Activated effector memory CD4-positive, alpha-beta T cell treated with Interleukin-2 at 50 U/mL for 16 hours (primary cell): ENCODE data around the gene ELF2.
"Not testable (repeated sequence)": the region's sequence is repeated elsewhere in the genome, so short reads cannot be mapped to it uniquely, and the experiment has no call there.

Experiments
- DNase-seq: peaks from one replicate; pipeline ENCODE4 v3.0.0-alpha.2; 2020

Gene ELF2

DNA sequence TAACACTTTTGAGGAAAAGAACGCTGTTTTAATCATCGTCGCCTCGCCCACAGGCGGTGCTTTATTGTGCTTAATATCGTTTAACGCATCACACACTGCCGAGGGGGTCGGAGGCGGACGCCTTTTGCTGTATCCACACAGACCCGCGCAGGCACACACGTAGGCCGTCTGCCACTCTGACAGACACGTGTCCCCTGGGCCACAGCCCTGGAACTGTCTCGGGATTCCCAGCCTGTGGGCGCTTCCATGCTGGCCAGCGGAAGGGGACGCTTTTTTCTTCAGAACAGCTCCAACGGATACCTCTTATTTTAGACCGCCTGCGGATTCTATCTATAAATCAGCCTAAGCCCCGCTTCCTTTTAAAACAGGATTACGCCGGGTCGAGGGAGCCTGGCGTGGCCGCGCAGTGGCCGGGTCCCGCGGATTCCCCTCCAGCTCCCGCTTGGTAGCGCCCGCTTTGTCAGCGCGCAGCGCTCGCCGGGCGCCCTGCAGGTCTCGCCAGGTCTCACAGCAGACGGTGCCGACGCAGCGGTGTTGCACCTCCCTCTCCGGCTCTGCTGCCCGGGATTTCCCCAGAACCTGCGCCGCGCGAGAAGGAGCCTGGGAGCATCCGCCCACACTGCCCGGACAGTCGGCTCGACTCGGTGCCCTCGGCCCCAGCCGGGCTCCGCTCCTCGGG is 161.6 kb downstream of the ELF2 start, which contains the start of gene NOCT:
NOCT (plus strand) TSS at position 513 of the 679 bp plus-strand sequence. CDS start 201 bp downstream, outside the sequence.
- peak; percentile 82 for DNase-seq

DNA sequence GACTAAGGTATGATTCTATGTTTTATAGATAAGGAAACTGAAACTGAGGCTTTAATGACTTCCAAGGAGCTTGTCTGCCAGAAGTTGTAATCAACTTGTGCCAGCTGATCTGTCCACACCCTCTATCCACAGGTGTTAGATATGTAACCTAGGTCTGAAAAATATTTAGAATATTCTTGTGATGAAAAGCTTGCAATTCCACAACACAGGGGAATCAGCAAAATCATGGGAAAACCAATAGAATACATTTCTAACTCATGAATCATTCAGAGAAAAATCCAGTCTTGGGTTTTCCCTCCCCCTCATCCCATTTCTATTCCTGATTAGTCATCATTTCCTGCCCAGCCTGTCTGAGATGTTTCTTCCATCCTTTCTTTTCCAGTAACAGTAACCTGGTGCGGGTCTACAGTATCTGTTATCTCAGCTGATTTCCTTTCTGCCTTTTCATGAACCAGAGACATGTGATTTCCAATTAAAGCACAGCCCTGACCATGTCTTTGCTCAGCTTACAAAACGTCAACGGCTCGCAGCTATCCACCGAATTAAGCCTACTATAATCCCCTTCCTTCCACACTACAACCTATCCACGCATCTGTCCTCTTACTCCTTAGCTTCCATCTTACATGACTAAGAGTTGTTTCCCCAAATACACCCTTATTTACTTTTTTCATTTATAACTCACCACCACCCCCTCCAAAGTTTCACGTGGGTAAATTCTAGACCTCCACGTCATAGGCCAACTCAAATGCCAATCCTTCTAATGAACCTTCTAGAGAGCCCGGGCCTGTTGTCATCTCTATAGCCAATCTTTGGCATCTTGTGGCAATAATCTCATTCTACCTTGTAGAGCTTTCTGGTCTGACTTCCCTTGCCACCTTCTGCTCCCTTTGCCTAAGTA is 162.4 kb downstream of the ELF2 start:
- DNase-seq = no peak

DNA sequence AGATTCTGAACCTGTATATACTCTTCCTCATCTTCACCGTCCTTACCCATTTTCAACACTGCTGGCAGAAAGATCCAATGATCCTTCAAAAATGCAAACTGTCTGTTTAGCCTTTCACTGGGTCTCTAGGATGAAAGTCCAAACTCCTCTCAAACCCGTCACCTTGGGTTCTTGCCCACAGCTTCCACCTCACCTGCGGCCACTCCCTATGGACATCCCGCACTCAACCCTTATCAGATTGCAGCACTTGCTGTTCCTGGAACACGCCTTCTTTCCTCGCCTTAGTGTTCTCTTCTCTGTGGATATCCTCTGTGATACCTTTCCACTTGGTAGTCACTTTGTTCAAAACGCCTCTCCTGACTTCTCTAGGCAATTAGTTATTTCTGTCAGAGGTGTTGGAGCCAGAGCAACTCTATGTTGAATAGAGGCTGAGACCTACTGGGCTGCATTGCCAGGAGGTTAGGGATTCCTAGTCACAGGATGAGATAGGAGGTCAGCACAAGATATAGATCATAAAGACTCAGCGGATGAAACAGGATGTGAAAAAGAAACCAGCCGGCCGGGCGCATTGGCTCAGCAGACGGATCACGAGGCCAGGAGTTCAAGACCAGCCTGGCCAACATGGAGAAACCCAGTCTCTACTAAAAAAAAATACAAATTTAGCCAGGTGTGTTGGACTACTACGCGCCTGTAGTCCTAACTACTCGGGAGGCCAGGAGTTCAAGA is 165.6 kb downstream of the ELF2 start:
- no peak for DNase-seq

DNA sequence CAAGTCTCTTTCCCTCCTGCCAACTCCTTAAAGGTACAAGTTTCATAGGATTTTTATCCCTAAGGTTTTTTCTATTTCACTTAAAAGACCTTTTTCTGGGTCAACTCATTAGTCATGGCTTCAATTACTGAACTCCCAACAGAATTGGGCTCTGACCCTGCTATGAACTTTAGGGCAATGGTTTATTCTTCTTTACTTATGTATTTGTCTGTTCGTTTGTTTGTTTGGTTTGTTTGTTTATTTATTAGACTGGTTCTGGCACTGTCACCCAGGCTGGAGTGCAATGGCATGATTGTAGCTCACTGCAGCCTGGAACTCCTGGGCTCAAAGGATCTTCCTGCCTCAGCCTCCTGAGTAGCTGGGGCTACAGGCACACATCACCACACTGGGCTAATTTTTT is 167.3 kb downstream of the ELF2 start:
- DNase-seq = no peak

DNA sequence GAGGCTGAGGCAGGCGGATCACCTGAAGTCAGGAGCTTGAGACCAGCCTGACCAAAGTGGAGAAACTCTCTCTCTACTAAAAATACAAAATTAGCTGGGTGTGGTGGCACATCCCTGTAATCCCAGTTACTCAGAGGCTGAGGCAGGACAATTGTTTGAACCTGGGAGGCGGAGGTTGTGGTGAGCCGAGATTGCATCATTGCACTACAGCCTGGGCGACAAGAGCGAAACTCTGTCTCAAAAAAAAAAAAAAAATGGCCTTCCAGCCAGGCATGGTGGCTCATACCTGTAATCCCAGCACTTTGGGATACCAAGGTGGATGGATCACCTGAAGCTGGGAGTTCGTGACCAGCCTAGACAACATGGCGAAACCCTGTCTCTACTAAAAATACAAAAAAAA is 168.7 kb downstream of the ELF2 start:
- not testable (repeated sequence) for DNase-seq

DNA sequence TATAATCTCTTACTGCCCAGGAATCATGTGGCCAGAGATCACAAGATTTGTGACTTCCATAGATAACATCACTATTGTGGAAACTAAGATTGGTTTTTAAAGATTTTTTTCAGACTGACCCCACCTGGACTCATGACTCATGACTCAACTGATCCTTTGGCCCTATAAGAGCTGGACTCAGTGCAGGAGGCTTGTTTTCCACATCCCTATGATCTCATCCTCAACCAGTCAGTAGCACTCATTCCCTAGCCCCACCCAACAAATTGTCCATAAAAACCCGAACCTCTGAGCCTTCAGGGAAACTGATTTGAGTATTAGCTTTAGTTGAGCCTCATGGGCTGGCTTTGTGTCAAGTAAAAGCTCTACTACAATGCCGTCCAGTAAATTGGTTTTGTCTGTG is 169.4 kb downstream of the ELF2 start:
- no peak for DNase-seq
